ENCODE data around the gene CCRL2.

DNA sequence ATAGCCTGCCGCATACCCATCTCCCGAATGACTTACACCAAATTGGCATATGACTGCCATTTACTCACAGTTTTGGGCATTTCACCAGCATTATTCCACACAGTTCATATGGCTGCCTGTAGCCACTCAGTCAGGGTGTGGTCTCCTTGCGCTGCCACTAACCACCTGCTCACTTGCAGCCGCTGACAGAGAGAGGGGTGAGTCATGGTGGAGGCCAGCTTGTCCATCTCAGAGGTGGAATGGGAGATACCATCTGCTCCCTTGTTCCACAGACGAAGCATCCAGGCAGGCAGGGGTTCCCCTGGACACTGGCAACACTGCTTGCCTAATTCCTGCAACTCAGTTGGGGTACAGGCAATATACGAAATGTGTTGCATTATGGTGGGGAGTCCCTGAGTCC, 15.6 kb downstream of the CCRL2 start:
- TF ChIP-seq, protein P1, sequence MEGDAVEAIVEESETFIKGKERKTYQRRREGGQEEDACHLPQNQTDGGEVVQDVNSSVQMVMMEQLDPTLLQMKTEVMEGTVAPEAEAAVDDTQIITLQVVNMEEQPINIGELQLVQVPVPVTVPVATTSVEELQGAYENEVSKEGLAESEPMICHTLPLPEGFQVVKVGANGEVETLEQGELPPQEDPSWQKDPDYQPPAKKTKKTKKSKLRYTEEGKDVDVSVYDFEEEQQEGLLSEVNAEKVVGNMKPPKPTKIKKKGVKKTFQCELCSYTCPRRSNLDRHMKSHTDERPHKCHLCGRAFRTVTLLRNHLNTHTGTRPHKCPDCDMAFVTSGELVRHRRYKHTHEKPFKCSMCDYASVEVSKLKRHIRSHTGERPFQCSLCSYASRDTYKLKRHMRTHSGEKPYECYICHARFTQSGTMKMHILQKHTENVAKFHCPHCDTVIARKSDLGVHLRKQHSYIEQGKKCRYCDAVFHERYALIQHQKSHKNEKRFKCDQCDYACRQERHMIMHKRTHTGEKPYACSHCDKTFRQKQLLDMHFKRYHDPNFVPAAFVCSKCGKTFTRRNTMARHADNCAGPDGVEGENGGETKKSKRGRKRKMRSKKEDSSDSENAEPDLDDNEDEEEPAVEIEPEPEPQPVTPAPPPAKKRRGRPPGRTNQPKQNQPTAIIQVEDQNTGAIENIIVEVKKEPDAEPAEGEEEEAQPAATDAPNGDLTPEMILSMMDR (IDR thresholded peaks at IDR 0.05), result no peak
- no peak for TF ChIP-seq POLR2A (IDR thresholded peaks at IDR 0.05)

All from thyroid gland (tissue), 4 donors.